Peyer's patch (tissue), 4 donors: Measurements from ENCODE around the gene LYRM9.

Source experiments
- POLR2A ChIP-seq, 2 donors: fragments of 450-650 bp; IDR thresholded peaks; one replicate each; pipeline ENCODE4 v1.5.1; 2017; ENCODE audit warnings: antibody characterized with exemption in 2 of 2, mild to moderate bottlenecking in 2 of 2, moderate library complexity in 2 of 2
- TF ChIP-seq, protein P1 (sequence below), 6 experiments: fragments of 450-650 bp in 4 of 6; fragments of 200-600 bp in 2 of 6; sonication (generic) in 1 of 6; IDR thresholded peaks; one replicate each; pipeline ENCODE4 v1.5.1; 2017 to 2019; ENCODE audit warnings: antibody characterized with exemption in 6 of 6, mild to moderate bottlenecking in 3 of 6, moderate library complexity in 1 of 6

- TF ChIP-seq, protein P1, sequence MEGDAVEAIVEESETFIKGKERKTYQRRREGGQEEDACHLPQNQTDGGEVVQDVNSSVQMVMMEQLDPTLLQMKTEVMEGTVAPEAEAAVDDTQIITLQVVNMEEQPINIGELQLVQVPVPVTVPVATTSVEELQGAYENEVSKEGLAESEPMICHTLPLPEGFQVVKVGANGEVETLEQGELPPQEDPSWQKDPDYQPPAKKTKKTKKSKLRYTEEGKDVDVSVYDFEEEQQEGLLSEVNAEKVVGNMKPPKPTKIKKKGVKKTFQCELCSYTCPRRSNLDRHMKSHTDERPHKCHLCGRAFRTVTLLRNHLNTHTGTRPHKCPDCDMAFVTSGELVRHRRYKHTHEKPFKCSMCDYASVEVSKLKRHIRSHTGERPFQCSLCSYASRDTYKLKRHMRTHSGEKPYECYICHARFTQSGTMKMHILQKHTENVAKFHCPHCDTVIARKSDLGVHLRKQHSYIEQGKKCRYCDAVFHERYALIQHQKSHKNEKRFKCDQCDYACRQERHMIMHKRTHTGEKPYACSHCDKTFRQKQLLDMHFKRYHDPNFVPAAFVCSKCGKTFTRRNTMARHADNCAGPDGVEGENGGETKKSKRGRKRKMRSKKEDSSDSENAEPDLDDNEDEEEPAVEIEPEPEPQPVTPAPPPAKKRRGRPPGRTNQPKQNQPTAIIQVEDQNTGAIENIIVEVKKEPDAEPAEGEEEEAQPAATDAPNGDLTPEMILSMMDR (IDR thresholded peaks at IDR 0.05), result no peak
- TF ChIP-seq POLR2A (IDR thresholded peaks at IDR 0.05), result no peak
Observed at GRCh38 chr17:27848931-27849330, 44.2 kb downstream of the LYRM9 start.
